ENCODE measurements around the gene PDE6H. TPM values are rescaled to one million over a fixed set of nuclear protein-coding genes. Genes with fewer than 3 reads are reported as not detected.

PDE6H gene
- total RNA-seq, 1 experiment from 2014 or later, result not detected

DNA sequence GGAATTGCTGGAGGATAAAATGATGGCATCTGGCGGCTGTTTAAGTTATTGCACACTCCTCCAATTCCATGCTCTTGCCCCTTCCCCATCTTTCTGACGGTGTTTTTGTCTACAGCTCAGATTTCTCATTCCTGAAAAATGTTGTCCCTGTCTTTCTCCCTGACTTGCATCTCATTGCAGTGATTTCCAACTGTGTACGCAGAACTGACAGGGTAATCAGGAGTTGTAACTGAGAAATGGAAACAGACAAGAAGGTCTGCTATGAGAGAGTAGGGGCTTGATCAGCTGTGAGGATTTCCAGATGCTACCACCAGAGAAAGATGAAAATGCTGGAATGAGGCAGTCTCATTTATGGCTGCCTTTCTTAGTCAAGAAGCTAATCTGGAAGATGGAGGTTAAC is 35.8 kb upstream of the PDE6H start:
- TF ChIP-seq EZH2 (IDR thresholded peaks at IDR 0.05; ENCODE audit: low read length, unreplicated experiment), result no peak
- no peak for TF ChIP-seq EZH2phosphoT487 (IDR thresholded peaks at IDR 0.05; ENCODE audit: borderline replicate concordance, low read length)
- TF ChIP-seq, protein P1, sequence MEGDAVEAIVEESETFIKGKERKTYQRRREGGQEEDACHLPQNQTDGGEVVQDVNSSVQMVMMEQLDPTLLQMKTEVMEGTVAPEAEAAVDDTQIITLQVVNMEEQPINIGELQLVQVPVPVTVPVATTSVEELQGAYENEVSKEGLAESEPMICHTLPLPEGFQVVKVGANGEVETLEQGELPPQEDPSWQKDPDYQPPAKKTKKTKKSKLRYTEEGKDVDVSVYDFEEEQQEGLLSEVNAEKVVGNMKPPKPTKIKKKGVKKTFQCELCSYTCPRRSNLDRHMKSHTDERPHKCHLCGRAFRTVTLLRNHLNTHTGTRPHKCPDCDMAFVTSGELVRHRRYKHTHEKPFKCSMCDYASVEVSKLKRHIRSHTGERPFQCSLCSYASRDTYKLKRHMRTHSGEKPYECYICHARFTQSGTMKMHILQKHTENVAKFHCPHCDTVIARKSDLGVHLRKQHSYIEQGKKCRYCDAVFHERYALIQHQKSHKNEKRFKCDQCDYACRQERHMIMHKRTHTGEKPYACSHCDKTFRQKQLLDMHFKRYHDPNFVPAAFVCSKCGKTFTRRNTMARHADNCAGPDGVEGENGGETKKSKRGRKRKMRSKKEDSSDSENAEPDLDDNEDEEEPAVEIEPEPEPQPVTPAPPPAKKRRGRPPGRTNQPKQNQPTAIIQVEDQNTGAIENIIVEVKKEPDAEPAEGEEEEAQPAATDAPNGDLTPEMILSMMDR (conservative IDR thresholded peaks at IDR 0.05; ENCODE audit: low read depth, low read length), result no peak
- no peaks in the 10 kb centered on the region for H3F3A ChIP-seq (ENCODE audit: low read length, unreplicated experiment)
- ChIA-PET CTCF (no interaction called here), POLR2A (ENCODE audit: unreplicated experiment) (no interaction called here)
- no peaks in the 10 kb centered on the region for H4K20me1 ChIP-seq (ENCODE audit: low read length)
- H3K4me2 ChIP-seq (ENCODE audit: low read length), result no peak overlapping the region
- no peaks in the 10 kb centered on the region for H3K9me2 ChIP-seq (replicated peaks; ENCODE audit: low read length)
- ATAC-seq (no peak), DNase-seq (no peak)
- H3K9me3 ChIP-seq (ENCODE audit: low read length), result no peaks in the 10 kb centered on the region
- H3K27me3 ChIP-seq (ENCODE audit: low read length), result no peaks in the 10 kb centered on the region
- peaks cover 37% of the 10 kb centered on the region for H3K4me1 ChIP-seq (ENCODE audit: insufficient read depth, low read length)
- H3K9ac ChIP-seq (ENCODE audit: low read length), result no peak overlapping the region
- no peak overlapping the region for H3K27ac ChIP-seq (ENCODE audit: low read length)
- BruUV-seq (replicated peaks), result no TSS peak
- H2AFZ ChIP-seq (ENCODE audit: low read length), result no peak overlapping the region
- no peaks in the 10 kb centered on the region for H3K36me3 ChIP-seq (ENCODE audit: low read depth, low read length)
- intact Hi-C loops (cut with micrococcal nuclease), result no loop called here
- no peaks in the 10 kb centered on the region for H3K79me2 ChIP-seq (ENCODE audit: low read length)
- no peak overlapping the region for H3K4me3 ChIP-seq (ENCODE audit: low read length)

DNA sequence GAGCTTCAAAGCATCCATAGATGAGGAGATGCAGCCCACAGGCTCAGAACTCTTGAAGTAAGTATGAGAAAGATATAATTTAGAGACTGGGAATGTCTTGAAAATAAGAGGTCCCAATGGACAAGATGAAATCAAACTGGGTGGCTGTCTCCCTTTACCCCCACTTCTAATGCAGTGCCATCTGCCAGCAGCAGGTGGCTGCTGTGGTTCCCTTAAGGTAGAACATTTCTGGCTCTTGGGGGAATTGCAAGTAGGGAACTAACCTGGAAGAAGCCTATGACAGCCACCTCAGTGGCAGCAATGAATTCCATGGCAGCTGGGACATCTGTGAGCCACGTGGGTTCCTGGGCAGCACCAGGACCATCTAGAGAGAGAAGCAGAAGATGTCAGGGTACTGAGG is 35.2 kb upstream of the PDE6H start:
- Histone ChIP-seq H3F3A (ENCODE audit: low read length, unreplicated experiment) (no peaks in the 10 kb centered on the region), H3K4me1 (ENCODE audit: insufficient read depth, low read length) (peaks cover 31% of the 10 kb centered on the region), H3K36me3 (ENCODE audit: low read depth, low read length) (no peaks in the 10 kb centered on the region), H3K4me2 (ENCODE audit: low read length) (no peak overlapping the region), H3K9me3 (ENCODE audit: low read length) (no peaks in the 10 kb centered on the region), H3K27ac (ENCODE audit: low read length) (no peak overlapping the region), H3K9ac (ENCODE audit: low read length) (no peak overlapping the region), H3K9me2 (replicated peaks; ENCODE audit: low read length) (no peaks in the 10 kb centered on the region), H4K20me1 (ENCODE audit: low read length) (no peaks in the 10 kb centered on the region), H3K27me3 (ENCODE audit: low read length) (no peaks in the 10 kb centered on the region), H2AFZ (ENCODE audit: low read length) (no peak overlapping the region), H3K4me3 (ENCODE audit: low read length) (no peak overlapping the region), H3K79me2 (ENCODE audit: low read length) (no peaks in the 10 kb centered on the region)
- TF ChIP-seq EZH2phosphoT487 (IDR thresholded peaks at IDR 0.05; ENCODE audit: borderline replicate concordance, low read length), result no peak
- TF ChIP-seq, protein P1 (conservative IDR thresholded peaks at IDR 0.05; ENCODE audit: low read depth, low read length), result peak; percentile 35; the same call in 1 of the 2 replicates
- DNase-seq (peak; percentile 27), ATAC-seq (peak; percentile 43; the same call in 1 of the 2 replicates)
- POLR2A ChIA-PET (ENCODE audit: unreplicated experiment), result no interaction called here
- no TSS peak for BruUV-seq (replicated peaks)
- CTCF ChIA-PET, result no interaction called here
- intact Hi-C loops (cut with micrococcal nuclease), result no loop called here

- Histone ChIP-seq H2AFZ (ENCODE audit: low read length) (no peak within 1 kb of the TSS), H3K79me2 (ENCODE audit: low read length) (no peaks in the 10 kb centered on the region), H3K9ac (ENCODE audit: low read length) (no peak within 1 kb of the TSS), H3K27me3 (ENCODE audit: low read length) (no peaks in the 10 kb centered on the region), H3K9me2 (replicated peaks; ENCODE audit: low read length) (no peaks in the 10 kb centered on the region), H3F3A (ENCODE audit: low read length, unreplicated experiment) (no peaks in the 10 kb centered on the region), H3K4me1 (ENCODE audit: insufficient read depth, low read length) (peaks cover 25% of the 10 kb centered on the region), H4K20me1 (ENCODE audit: low read length) (no peaks in the 10 kb centered on the region), H3K4me3 (ENCODE audit: low read length) (no peak within 1 kb of the TSS), H3K4me2 (ENCODE audit: low read length) (no peak within 1 kb of the TSS), H3K27ac (ENCODE audit: low read length) (no peak within 1 kb of the TSS), H3K36me3 (ENCODE audit: low read depth, low read length) (no peaks in the 10 kb centered on the region), H3K9me3 (ENCODE audit: low read length) (no peaks in the 10 kb centered on the region)
- intact Hi-C loops (cut with micrococcal nuclease), result no loop called here
- ATAC-seq (no peak), DNase-seq (no peak)
- POLR2A ChIA-PET (ENCODE audit: unreplicated experiment), result no interaction called here
- CTCF ChIA-PET, result no interaction called here
- TF ChIP-seq EZH2 (IDR thresholded peaks at IDR 0.05; ENCODE audit: low read length, unreplicated experiment) (no peak), EZH2phosphoT487 (IDR thresholded peaks at IDR 0.05; ENCODE audit: borderline replicate concordance, low read length) (no peak)
- TF ChIP-seq, protein P1 (conservative IDR thresholded peaks at IDR 0.05; ENCODE audit: low read depth, low read length), result no peak
- BruUV-seq (replicated peaks), result no TSS peak
These were observed 34.5 kb upstream of the PDE6H start, which contains the start of gene ERP27 for GRCh38 chr12:14938301-14938700. TSS of gene ERP27 (minus strand) at chr12:14938537. CDS start at chr12:14938508, 29 bp downstream.

Data from PC-3 (cell line).